T-helper 17 cell (primary cell): Measurements from ENCODE around the gene RSPH6A. TPM values are rescaled to one million over a fixed set of nuclear protein-coding genes. Genes with fewer than 3 reads are reported as not detected.

ENCODE experiments used
- ATAC-seq: fragments of 150-1000 bp; cut with Tn5 transposase; 2 replicates; pipeline ENCODE4 v1.10.0; 2021; ENCODE audit warnings: mild to moderate bottlenecking, moderate library complexity
- DNase-seq, 3 donors: peaks; one replicate each; pipeline versions ENCODE4 v3.0.0 to v3.0.0-alpha.2; 2020 to 2021
- H3K9me3 ChIP-seq: one replicate; pipeline ENCODE4 v1.7.0; 2013; ENCODE audit warnings: low read length, mild to moderate bottlenecking; ENCODE audit not compliant: control insufficient read depth, poor library complexity, severe bottlenecking
- H3K27ac Mint-ChIP-seq: one replicate; pipeline ENCODE4 v1.8.0; 2022; ENCODE audit warnings: mild to moderate bottlenecking, moderate library complexity, mixed read lengths
- H3K27me3 Mint-ChIP-seq: one replicate; pipeline ENCODE4 v1.8.0; 2022; ENCODE audit warnings: mixed read lengths
- H3K36me3 Mint-ChIP-seq: one replicate; pipeline ENCODE4 v1.8.0; 2022; ENCODE audit warnings: low read depth, mixed read lengths
- H3K4me1 Mint-ChIP-seq: one replicate; pipeline ENCODE4 v1.8.0; 2022; ENCODE audit warnings: mild to moderate bottlenecking, mixed read lengths
- H3K4me3 Mint-ChIP-seq: one replicate; pipeline ENCODE4 v1.8.0; 2022; ENCODE audit warnings: mild to moderate bottlenecking, moderate library complexity, mixed read lengths
- total RNA-seq, 4 donors: library from RNA in 2 of 4; stranded (reverse) in 2 of 4; gene quantifications; one replicate each; pipeline ENCODE4 v1.2.3 and lab custom pipeline; 2022 to 2026

Gene RSPH6A
- under 1 TPM; 0.10 to 0.34 TPM for total RNA-seq
- 0.12 to 0.23 reads per million in 2 donors for total RNA-seq (lab: John Stamatoyannopoulos, UW)

GRCh38 chr19:45814851-45815480 lies at the start of gene RSPH6A:
Gene RSPH6A (minus strand): TSS chr19:45815308. CDS start chr19:45815176, 132 bp downstream.
- Mint-ChIP-seq H3K27me3 (peaks cover 4% of the 10 kb centered on the region), H3K36me3 (no peaks in the 10 kb centered on the region), H3K27ac (no peak within 1 kb of the TSS), H3K4me3 (peak within 1 kb of the TSS; percentile 19), H3K4me1 (no peaks in the 10 kb centered on the region)
- no peak for ATAC-seq
- H3K9me3 ChIP-seq = no peaks in the 10 kb centered on the region
- DNase-seq = no peak

- Mint-ChIP-seq H3K36me3 (peaks cover 4% of the 10 kb centered on the region), H3K4me3 (peak overlapping the region; percentile 69), H3K27ac (no peak overlapping the region), H3K4me1 (peaks cover 32% of the 10 kb centered on the region), H3K27me3 (peaks cover 13% of the 10 kb centered on the region)
- ATAC-seq = no peak
- no peak for DNase-seq
- H3K9me3 ChIP-seq = no peaks in the 10 kb centered on the region
Measured at GRCh38 chr19:45864629-45865082, 49.5 kb upstream of the RSPH6A start.

GRCh38 chr19:45863840-45864628 lies 48.9 kb upstream of the RSPH6A start, which contains the start of gene FOXA3:
Gene FOXA3 (plus strand): TSS chr19:45864326. CDS start chr19:45864457, 131 bp downstream.
- Mint-ChIP-seq H3K27ac (peak within 1 kb of the TSS; percentile 99), H3K36me3 (peaks cover 4% of the 10 kb centered on the region), H3K4me1 (peaks cover 35% of the 10 kb centered on the region), H3K27me3 (peaks cover 13% of the 10 kb centered on the region), H3K4me3 (peak within 1 kb of the TSS; percentile 100)
- no peaks in the 10 kb centered on the region for H3K9me3 ChIP-seq
- peak; percentile 47 to 58 (median 56) for DNase-seq
- ATAC-seq = peak; percentile 13

- no peak for ATAC-seq
- Mint-ChIP-seq H3K4me3 (peak overlapping the region; percentile 100), H3K27ac (peak overlapping the region; percentile 99), H3K36me3 (peaks cover 4% of the 10 kb centered on the region), H3K4me1 (peaks cover 35% of the 10 kb centered on the region), H3K27me3 (peaks cover 13% of the 10 kb centered on the region)
- no peaks in the 10 kb centered on the region for H3K9me3 ChIP-seq
- DNase-seq = no peak
Measured at GRCh38 chr19:45863335-45863839, 48.3 kb upstream of the RSPH6A start.

- peak; percentile 98 for ATAC-seq
- Mint-ChIP-seq H3K27me3 (peaks cover 13% of the 10 kb centered on the region), H3K27ac (peak within 1 kb of the TSS; percentile 99), H3K4me3 (peak within 1 kb of the TSS; percentile 100), H3K4me1 (peaks cover 39% of the 10 kb centered on the region), H3K36me3 (peaks cover 7% of the 10 kb centered on the region)
- peak; percentile 97 to 98 (median 98) for DNase-seq
- no peaks in the 10 kb centered on the region for H3K9me3 ChIP-seq
Measured at GRCh38 chr19:45862564-45863334, 47.6 kb upstream of the RSPH6A start, which contains the start of gene SYMPK. Gene SYMPK (minus strand): TSS chr19:45863147. CDS start chr19:45854495, 8,652 bp downstream.

- H3K4me3 Mint-ChIP-seq = peak overlapping the region; percentile 100
- H3K27ac Mint-ChIP-seq = peak overlapping the region; percentile 99
- H3K9me3 ChIP-seq = no peaks in the 10 kb centered on the region
- DNase-seq = no peak
- H3K36me3 Mint-ChIP-seq = peaks cover 7% of the 10 kb centered on the region
- no peak for ATAC-seq
- H3K4me1 Mint-ChIP-seq = peaks cover 38% of the 10 kb centered on the region
- peaks cover 13% of the 10 kb centered on the region for H3K27me3 Mint-ChIP-seq
Measured at GRCh38 chr19:45862271-45862563, 47.1 kb upstream of the RSPH6A start.

GRCh38 chr19:45860359-45861259 lies 45.5 kb upstream of the RSPH6A start:
- H3K36me3 Mint-ChIP-seq = peaks cover 7% of the 10 kb centered on the region
- H3K27ac Mint-ChIP-seq = peak overlapping the region; percentile 99
- no peaks in the 10 kb centered on the region for H3K9me3 ChIP-seq
- H3K4me1 Mint-ChIP-seq = peaks cover 37% of the 10 kb centered on the region
- ATAC-seq (no peak), DNase-seq (no peak)
- peaks cover 11% of the 10 kb centered on the region for H3K27me3 Mint-ChIP-seq
- H3K4me3 Mint-ChIP-seq = no peak overlapping the region

GRCh38 chr19:45854167-45854778 lies 39.2 kb upstream of the RSPH6A start:
- Mint-ChIP-seq H3K36me3 (peaks cover 9% of the 10 kb centered on the region), H3K4me3 (no peak overlapping the region), H3K4me1 (peaks cover 13% of the 10 kb centered on the region), H3K27me3 (no peaks in the 10 kb centered on the region), H3K27ac (no peak overlapping the region)
- ATAC-seq (no peak), DNase-seq (no peak)
- H3K9me3 ChIP-seq = no peaks in the 10 kb centered on the region

- no peaks in the 10 kb centered on the region for H3K9me3 ChIP-seq
- Mint-ChIP-seq H3K36me3 (peaks cover 6% of the 10 kb centered on the region), H3K4me3 (no peak overlapping the region), H3K27ac (no peak overlapping the region), H3K4me1 (peaks cover 9% of the 10 kb centered on the region), H3K27me3 (no peaks in the 10 kb centered on the region)
- DNase-seq (no peak), ATAC-seq (no peak)
Measured at GRCh38 chr19:45852983-45853382, 37.9 kb upstream of the RSPH6A start.

- peaks cover 9% of the 10 kb centered on the region for H3K4me1 Mint-ChIP-seq
- no peak overlapping the region for H3K4me3 Mint-ChIP-seq
- no peak for ATAC-seq
- H3K36me3 Mint-ChIP-seq = peaks cover 6% of the 10 kb centered on the region
- H3K9me3 ChIP-seq = no peaks in the 10 kb centered on the region
- H3K27ac Mint-ChIP-seq = no peak overlapping the region
- no peaks in the 10 kb centered on the region for H3K27me3 Mint-ChIP-seq
- DNase-seq = no peak
Measured at GRCh38 chr19:45852145-45852750, 37.1 kb upstream of the RSPH6A start.

GRCh38 chr19:45848922-45849321 lies 33.8 kb upstream of the RSPH6A start:
- Mint-ChIP-seq H3K36me3 (peaks cover 8% of the 10 kb centered on the region), H3K27me3 (no peaks in the 10 kb centered on the region), H3K4me3 (no peak overlapping the region), H3K4me1 (peaks cover 11% of the 10 kb centered on the region), H3K27ac (no peak overlapping the region)
- ATAC-seq = no peak
- DNase-seq = no peak
- no peaks in the 10 kb centered on the region for H3K9me3 ChIP-seq
